Endothelial cell of umbilical vein (primary cell): ENCODE data around the gene TMED8. TPM values are rescaled to one million over a fixed set of nuclear protein-coding genes. Genes with fewer than 3 reads are reported as not detected.

ENCODE experiments used
- BruUV-seq: library from RNA; stranded (reverse); fragments of 400-500 nt; replicated peaks from 2 replicates; lab custom pipeline; 2021; lab: Mats Ljungman, UMichigan
- CTCF ChIA-PET: fragments of 300-600, 350-600 bp; sonication (Branson Sonifier 250); formaldehyde crosslinking; loops from one replicate; lab custom pipeline; 2021; ENCODE audit warnings: antibody characterized with exemption, inconsistent platforms; lab: Charles Lee
- POLR2A ChIA-PET: fragments of 300-600, 350-600 bp; sonication (Branson Sonifier 250); formaldehyde crosslinking; loops from one replicate; lab custom pipeline; 2021; ENCODE audit warnings: antibody characterized with exemption, inconsistent platforms; lab: Charles Lee
- DNase-seq: peaks from one replicate; pipeline ENCODE4 v3.0.0-alpha.2; 2011; ENCODE audit warnings: low read depth, low spot score
- FAIRE-seq: peaks from 2 replicates; lab custom pipeline; 2011; peaks lifted over from hg19 to GRCh38; lab: Jason Lieb, UNC
- H2AFZ ChIP-seq: 2 replicates; pipeline ENCODE4 v1.6.0; 2012; ENCODE audit warnings: low read depth, low read length, control low read depth, inconsistent platforms
- H3K27ac ChIP-seq: 2 replicates; pipeline ENCODE4 v1.5.1; 2011; ENCODE audit warnings: low read depth, mild to moderate bottlenecking, control low read depth, low read length, moderate library complexity; ENCODE audit not compliant: insufficient read depth
- H3K27me3 ChIP-seq, 2 experiments: 2 replicates each; pipeline versions ENCODE4 v1.6.0 to v1.6.1; 2011; ENCODE audit warnings: low read length in 2 of 2, mixed read lengths in 1 of 2; ENCODE audit not compliant: control insufficient read depth in 2 of 2, insufficient read depth in 2 of 2
- H3K36me3 ChIP-seq, 2 experiments: 2 replicates in 1 of 2; 3 replicates in 1 of 2; pipeline ENCODE4 v1.5.1; 2011; ENCODE audit warnings: low read length in 2 of 2, mild to moderate bottlenecking in 1 of 2, moderate library complexity in 1 of 2; ENCODE audit not compliant: control insufficient read depth in 2 of 2, insufficient read depth in 2 of 2; ENCODE audit errors: extremely low read depth in 1 of 2
- H3K4me1 ChIP-seq: 3 replicates; pipeline ENCODE4 v1.5.1; 2011; ENCODE audit warnings: mild to moderate bottlenecking, low read length; ENCODE audit not compliant: control insufficient read depth, insufficient read depth; ENCODE audit errors: extremely low read depth
- H3K4me2 ChIP-seq: 2 replicates; pipeline ENCODE4 v1.6.1; 2011; ENCODE audit warnings: low read length, control low read depth, mixed read lengths; ENCODE audit not compliant: insufficient read depth
- H3K4me3 ChIP-seq, 3 experiments: fragments of 200-600 bp in 1 of 3; sonication (generic), shearing (Covaris generic) in 1 of 3; replicated peaks in 1 of 3; 2 replicates each; pipeline ENCODE4 v1.5.1; 2011 to 2016; ENCODE audit warnings: control low read depth in 3 of 3, low read length in 3 of 3, mild to moderate bottlenecking in 2 of 3, inconsistent platforms in 1 of 3, low read depth in 1 of 3, moderate library complexity in 1 of 3; ENCODE audit not compliant: insufficient read depth in 1 of 3
- H3K79me2 ChIP-seq: 2 replicates; pipeline ENCODE4 v1.6.0; 2012; ENCODE audit warnings: low read length, inconsistent platforms; ENCODE audit not compliant: control insufficient read depth, insufficient read depth
- H3K9ac ChIP-seq: replicated peaks from 2 replicates; pipeline ENCODE3; 2011; ENCODE audit warnings: low read length, control low read depth; ENCODE audit not compliant: insufficient read depth; ENCODE audit errors: extremely low read depth
- H3K9me1 ChIP-seq: replicated peaks from 3 replicates; pipeline ENCODE4 v1.6.0; 2011; ENCODE audit warnings: mild to moderate bottlenecking, low read length; ENCODE audit not compliant: control insufficient read depth, insufficient read depth; ENCODE audit errors: extremely low read depth
- H3K9me3 ChIP-seq: replicated peaks from 2 replicates; pipeline ENCODE4 v1.5.1; 2012; ENCODE audit warnings: low read length, inconsistent platforms; ENCODE audit not compliant: control insufficient read depth, insufficient read depth
- H4K20me1 ChIP-seq: replicated peaks from 2 replicates; pipeline ENCODE3; 2011; ENCODE audit warnings: mild to moderate bottlenecking, low read length; ENCODE audit not compliant: control insufficient read depth, insufficient read depth; ENCODE audit errors: extremely low read depth
- CTCF ChIP-seq, 2 donors: IDR thresholded peaks; 1 replicate in 1 of 2; 2 replicates in 1 of 2; pipeline ENCODE4 v1.5.1; 2011; ENCODE audit warnings: low read length in 2 of 2, mild to moderate bottlenecking in 2 of 2, moderate library complexity in 2 of 2, control low read depth in 1 of 2, inconsistent platforms in 1 of 2, low read depth in 1 of 2; ENCODE audit not compliant: insufficient read depth in 1 of 2; ENCODE audit errors: extremely low read depth in 1 of 2
- EZH2 ChIP-seq: IDR thresholded peaks from 2 replicates; pipeline ENCODE4 v1.6.1; 2012; ENCODE audit warnings: borderline replicate concordance, low read depth, mild to moderate bottlenecking, moderate library complexity, low read length, inconsistent platforms; ENCODE audit not compliant: severe bottlenecking
- FOS ChIP-seq: IDR thresholded peaks from 2 replicates; pipeline ENCODE4 v1.6.1; 2011; ENCODE audit warnings: mild to moderate bottlenecking, low read length, moderate library complexity, borderline replicate concordance; ENCODE audit not compliant: insufficient read depth
- GATA2 ChIP-seq: IDR thresholded peaks from 2 replicates; pipeline ENCODE4 v1.7.0; 2011; ENCODE audit warnings: low read depth, mild to moderate bottlenecking, moderate library complexity, mixed read lengths, low read length; ENCODE audit not compliant: insufficient read length, insufficient read depth
- JUN ChIP-seq: IDR thresholded peaks from 2 replicates; pipeline ENCODE4 v1.6.1; 2011; ENCODE audit warnings: borderline replicate concordance, low read depth; ENCODE audit not compliant: insufficient read length, insufficient read depth
- MAX ChIP-seq: IDR thresholded peaks from 2 replicates; pipeline ENCODE4 v1.6.1; 2011; ENCODE audit not compliant: insufficient read depth, insufficient read length
- MYC ChIP-seq: IDR thresholded peaks from one replicate; pipeline ENCODE4 v1.6.1; 2011; ENCODE audit warnings: mild to moderate bottlenecking, low read depth, low read length
- POLR2A ChIP-seq: IDR thresholded peaks from 2 replicates; pipeline ENCODE4 v1.6.1; 2012; ENCODE audit warnings: low read depth, mild to moderate bottlenecking, control low read depth, low read length
- POLR2AphosphoS5 ChIP-seq: IDR thresholded peaks from 2 replicates; pipeline ENCODE4 v1.6.1; 2012; ENCODE audit warnings: low read depth, mild to moderate bottlenecking, control low read depth, low read length, moderate library complexity; ENCODE audit not compliant: insufficient read depth
- dilution Hi-C: fragments of 300-500 bp; cut with MboI; formaldehyde crosslinking; loops from one replicate; pipeline ENCODE4 v1.15.0; 2019; ENCODE audit warnings: low sequenced_read_pairs; ENCODE audit not compliant: extremely low pct_ligation_motif_present
- intact Hi-C: fragments of 100-400 bp; cut with micrococcal nuclease; formaldehyde crosslinking; loops from one replicate; pipeline ENCODE4 v1.10.0; 2022
- polyA plus RNA-seq, 4 experiments: library from polyadenylated mRNA; depleted of rRNA in 3 of 4; stranded (reverse) in 3 of 4; unstranded in 1 of 4; fragments of >200 nt; gene quantifications; 2 replicates each; pipeline versions ENCODE4 v1.2.1 to v1.2.3, GENCODE V29; 2011 to 2012; ENCODE audit warnings: missing spikeins in 1 of 4
- total RNA-seq: library from RNA; stranded (reverse); gene quantifications from 2 replicates; pipeline ENCODE4 v1.2.3, GENCODE V29; 2021

The TMED8 gene
- total and polyA plus RNA-seq, 2 donors (not counting 3 experiments of a cell fraction or from before 2014, with no cell fraction given), result 5.2 to 12.6 TPM

DNA sequence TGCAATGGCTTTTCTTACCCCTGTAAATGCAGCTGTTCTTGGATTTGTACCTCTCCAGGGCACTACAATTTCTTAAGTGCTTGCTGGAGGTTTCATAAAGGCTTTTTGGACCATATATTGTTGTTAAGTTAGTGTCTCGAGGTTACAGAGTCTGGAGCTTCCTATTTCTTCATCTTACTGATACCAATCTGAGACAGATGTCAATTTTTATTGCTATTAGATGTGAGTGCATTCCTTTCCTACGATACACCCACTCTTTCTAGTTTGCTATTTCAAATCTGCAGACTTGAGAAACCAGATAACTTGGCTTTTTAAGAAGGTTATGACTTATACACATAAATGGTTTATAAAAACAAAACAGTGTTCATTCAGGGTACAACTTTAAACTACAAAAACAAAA lies 44.3 kb upstream of the TMED8 start:
- H3K79me2 ChIP-seq, result no peaks in the 10 kb centered on the region
- no peaks in the 10 kb centered on the region for H3K27me3 ChIP-seq
- peaks cover 0 to 11% of the 10 kb centered on the region in 2 experiments for H3K36me3 ChIP-seq
- POLR2A ChIA-PET, result no interaction called here
- no peaks in the 10 kb centered on the region for H3K9me1 ChIP-seq
- H4K20me1 ChIP-seq, result no peaks in the 10 kb centered on the region
- BruUV-seq, result no TSS peak
- H3K9ac ChIP-seq, result no peak overlapping the region
- CTCF ChIA-PET, result no interaction called here
- DNase-seq (no peak), FAIRE-seq (no peak)
- intact Hi-C loops (no loop called here), dilution Hi-C loops (no loop called here)
- no peaks in the 10 kb centered on the region for H3K9me3 ChIP-seq
- no peak overlapping the region for H2AFZ ChIP-seq
- no peaks in the 10 kb centered on the region for H3K4me1 ChIP-seq
- H3K4me3 ChIP-seq, result no peak overlapping the region
- no peak overlapping the region for H3K27ac ChIP-seq
- no peak overlapping the region for H3K4me2 ChIP-seq
- no peak for TF ChIP-seq POLR2AphosphoS5
- no peak for TF ChIP-seq EZH2
- no peak for TF ChIP-seq MYC
- no peak for TF ChIP-seq POLR2A
- TF ChIP-seq CTCF (IDR thresholded peaks at IDR 0.05; ENCODE audit: extremely low read depth in 1 of 2, insufficient read depth in 1 of 2, low read depth in 1 of 2, low read length in 2 of 2), result no peak
- TF ChIP-seq JUN, result no peak

DNA sequence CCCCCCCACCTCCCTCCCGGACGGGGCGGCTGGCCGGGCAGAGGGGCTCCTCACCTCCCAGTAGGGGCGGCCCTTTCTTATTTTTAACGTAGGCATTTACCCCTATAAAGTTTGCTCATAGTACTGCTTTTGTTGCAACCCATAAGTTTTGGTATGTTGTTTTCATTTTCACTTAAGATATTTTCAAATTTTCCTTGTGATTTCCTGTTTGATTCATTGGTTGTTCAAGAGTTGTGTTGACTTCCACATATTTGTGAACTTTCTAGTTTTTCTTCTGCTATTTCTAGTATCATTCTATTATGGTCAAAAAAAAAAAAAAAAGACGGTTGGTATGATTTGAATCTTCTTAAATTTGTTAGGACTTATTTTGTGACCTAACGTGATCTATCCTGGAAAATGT lies 39.9 kb upstream of the TMED8 start:
- Histone ChIP-seq H2AFZ (no peak overlapping the region), H3K9ac (no peak overlapping the region), H3K4me1 (no peaks in the 10 kb centered on the region), H3K79me2 (no peaks in the 10 kb centered on the region), H3K36me3 (no peaks in the 10 kb centered on the region), H3K27ac (no peak overlapping the region), H4K20me1 (no peaks in the 10 kb centered on the region), H3K9me1 (no peaks in the 10 kb centered on the region), H3K9me3 (no peaks in the 10 kb centered on the region), H3K27me3 (no peaks in the 10 kb centered on the region), H3K4me3 (no peak overlapping the region), H3K4me2 (no peak overlapping the region)
- dilution Hi-C loops, result no loop called here
- ChIA-PET POLR2A (no interaction called here), CTCF (no interaction called here)
- no TSS peak for BruUV-seq
- DNase-seq (no peak), FAIRE-seq (no peak)
- intact Hi-C loops, result no loop called here
- TF ChIP-seq CTCF (IDR thresholded peaks at IDR 0.05; ENCODE audit: extremely low read depth in 1 of 2, insufficient read depth in 1 of 2, low read depth in 1 of 2, low read length in 2 of 2), result no peak
- TF ChIP-seq MAX, result no peak
- TF ChIP-seq JUN, result no peak
- no peak for TF ChIP-seq MYC
- no peak for TF ChIP-seq POLR2AphosphoS5
- no peak for TF ChIP-seq FOS
- TF ChIP-seq POLR2A, result no peak
- TF ChIP-seq EZH2, result no peak
- TF ChIP-seq GATA2, result no peak
